Right hindlimb (tissue), 1 donor: ENCODE data around the gene ANKRD23.
A peak's percentile ranks its signal among the peaks of the same experiment; 100 is the strongest.
"Not testable (repeated sequence)": the region's sequence is repeated elsewhere in the genome, so short reads cannot be mapped to it uniquely, and the experiment has no call there.

ENCODE experiments used
- DNase-seq: peaks from one replicate; pipeline ENCODE4 v3.0.0-alpha.2; 2018

ANKRD23 gene

GRCh38 chr2:96843538-96844268, at the start of gene ANKRD23:
Gene ANKRD23 (minus strand): TSS chr2:96844021. CDS start chr2:96843992, 29 bp downstream.
- no peak for DNase-seq

- DNase-seq: no peak
These were observed 47.9 kb upstream of the ANKRD23 start for GRCh38 chr2:96891591-96892333.

GRCh38 chr2:96890726-96891385, 47.0 kb upstream of the ANKRD23 start:
- DNase-seq: no peak

GRCh38 chr2:96890252-96890651, 46.4 kb upstream of the ANKRD23 start:
- no peak for DNase-seq

GRCh38 chr2:96889502-96889901, 45.7 kb upstream of the ANKRD23 start:
- not testable (repeated sequence) for DNase-seq

GRCh38 chr2:96888072-96889011, 44.5 kb upstream of the ANKRD23 start:
- DNase-seq: peak; percentile 71

- peak; percentile 72 for DNase-seq
These were observed 43.7 kb upstream of the ANKRD23 start for GRCh38 chr2:96887493-96888012.

- no peak for DNase-seq
These were observed 41.9 kb upstream of the ANKRD23 start for GRCh38 chr2:96885432-96886347.

GRCh38 chr2:96884299-96885094, 40.7 kb upstream of the ANKRD23 start:
- no peak for DNase-seq

GRCh38 chr2:96883306-96883705, 39.5 kb upstream of the ANKRD23 start:
- DNase-seq: no peak

- no peak for DNase-seq
These were observed 39.1 kb upstream of the ANKRD23 start for GRCh38 chr2:96882906-96883305.

GRCh38 chr2:96882230-96882629, 38.4 kb upstream of the ANKRD23 start:
- no peak for DNase-seq

- DNase-seq: no peak
These were observed 37.8 kb upstream of the ANKRD23 start for GRCh38 chr2:96881349-96882195.

GRCh38 chr2:96880891-96881273, 37.1 kb upstream of the ANKRD23 start:
- no peak for DNase-seq

- DNase-seq: no peak
These were observed 35.8 kb upstream of the ANKRD23 start for GRCh38 chr2:96879545-96880040.

GRCh38 chr2:96878796-96879544, 35.1 kb upstream of the ANKRD23 start:
- no peak for DNase-seq

GRCh38 chr2:96878171-96878570, 34.4 kb upstream of the ANKRD23 start:
- no peak for DNase-seq

- DNase-seq: no peak
These were observed 33.8 kb upstream of the ANKRD23 start for GRCh38 chr2:96877631-96878092.
